Fibroblast of lung (primary cell): ENCODE measurements around the gene MKRN1. TPM values are rescaled to one million over a fixed set of nuclear protein-coding genes. Genes with fewer than 3 reads are reported as not detected.
"Not testable (repeated sequence)": the region's sequence is repeated elsewhere in the genome, so short reads cannot be mapped to it uniquely, and the experiment has no call there.

Experiments used
- DNase-seq, 2 donors: peaks; one replicate each; pipeline versions ENCODE4 v3.0.0 to v3.0.0-alpha.2; 2010; ENCODE audit warnings: low read depth in 2 of 2
- H2AFZ ChIP-seq: 2 replicates; pipeline ENCODE4 v1.5.1; 2012; ENCODE audit warnings: low read length, control low read depth, inconsistent platforms
- H3K27ac ChIP-seq: 2 replicates; pipeline ENCODE4 v1.5.1; 2011; ENCODE audit warnings: low read length, control low read depth; ENCODE audit not compliant: insufficient read depth
- H3K27me3 ChIP-seq: 2 replicates; pipeline ENCODE4 v1.5.1; 2011; ENCODE audit warnings: mild to moderate bottlenecking, low read length; ENCODE audit not compliant: control insufficient read depth, insufficient read depth
- H3K36me3 ChIP-seq: 2 replicates; pipeline ENCODE4 v1.5.1; 2011; ENCODE audit warnings: low read length; ENCODE audit not compliant: control insufficient read depth, insufficient read depth
- H3K4me1 ChIP-seq: 2 replicates; pipeline ENCODE4 v1.5.1; 2011; ENCODE audit warnings: low read length; ENCODE audit not compliant: control insufficient read depth, insufficient read depth; ENCODE audit errors: extremely low read depth
- H3K4me2 ChIP-seq: 2 replicates; pipeline ENCODE4 v1.5.1; 2011; ENCODE audit warnings: low read length, control low read depth; ENCODE audit not compliant: insufficient read depth; ENCODE audit errors: extremely low read depth
- H3K4me3 ChIP-seq, 4 experiments: fragments of 200-600 bp in 1 of 4; sonication (generic) in 1 of 4; replicated peaks in 1 of 4; 2 replicates each; pipeline ENCODE4 v1.5.1; 2011 to 2016; ENCODE audit warnings: low read length in 4 of 4, low read depth in 3 of 4, mild to moderate bottlenecking in 3 of 4, control low read depth in 2 of 4, inconsistent platforms in 1 of 4, mixed read lengths in 1 of 4; ENCODE audit not compliant: insufficient read depth in 1 of 4; ENCODE audit errors: control extremely low read depth in 1 of 4
- H3K79me2 ChIP-seq: 2 replicates; pipeline ENCODE4 v1.5.1; 2012; ENCODE audit warnings: mild to moderate bottlenecking, low read length, inconsistent platforms; ENCODE audit not compliant: control insufficient read depth, insufficient read depth
- H3K9ac ChIP-seq: 2 replicates; pipeline ENCODE4 v1.5.1; 2011; ENCODE audit warnings: mild to moderate bottlenecking, low read length, control low read depth; ENCODE audit not compliant: insufficient read depth
- H3K9me3 ChIP-seq: 2 replicates; pipeline ENCODE4 v1.5.1; 2012; ENCODE audit warnings: low read depth, low read length; ENCODE audit not compliant: control insufficient read depth, insufficient read depth
- H4K20me1 ChIP-seq: 2 replicates; pipeline ENCODE4 v1.5.1; 2011; ENCODE audit warnings: low read length; ENCODE audit not compliant: control insufficient read depth, insufficient read depth; ENCODE audit errors: extremely low read depth
- CTCF ChIP-seq, 2 donors: IDR thresholded peaks in 1 of 2; conservative IDR thresholded peaks in 1 of 2; 1 replicate in 1 of 2; 2 replicates in 1 of 2; pipeline ENCODE4 v1.5.1; 2011 to 2012; ENCODE audit warnings: low read length in 2 of 2, control low read depth in 1 of 2, inconsistent platforms in 1 of 2, low read depth in 1 of 2, mild to moderate bottlenecking in 1 of 2
- EZH2 ChIP-seq: IDR thresholded peaks from 2 replicates; pipeline ENCODE4 v1.5.1; 2012; ENCODE audit warnings: low read length, control low read depth, mild to moderate bottlenecking; ENCODE audit errors: missing control alignments
- polyA plus RNA-seq, 2 donors: library from polyadenylated mRNA; depleted of rRNA in 1 of 2; stranded (reverse) in 1 of 2; unstranded in 1 of 2; fragments of >200 nt; gene quantifications; 2 replicates each; pipeline ENCODE4 v1.2.1, GENCODE V29; 2011 to 2012; ENCODE audit warnings: missing spikeins in 1 of 2
- total RNA-seq: library from RNA; depleted of rRNA; stranded (reverse); fragments of >200 nt; gene quantifications from 2 replicates; pipeline ENCODE4 v1.2.1, GENCODE V29; 2014

The MKRN1 gene
- total and polyA plus RNA-seq, 2 donors (not counting 1 experiment from before 2014, with no cell fraction given) = 63.5 to 81.9 TPM

GRCh38 chr7:140455743-140456142 lies 23.6 kb downstream of the MKRN1 start:
- H4K20me1 ChIP-seq = no peaks in the 10 kb centered on the region
- no peaks in the 10 kb centered on the region for H3K27me3 ChIP-seq
- H3K79me2 ChIP-seq = no peaks in the 10 kb centered on the region
- no peak overlapping the region for H2AFZ ChIP-seq
- H3K27ac ChIP-seq = no peak overlapping the region
- H3K4me3 ChIP-seq = no peak overlapping the region
- no peaks in the 10 kb centered on the region for H3K9me3 ChIP-seq
- no peak for DNase-seq
- no peak overlapping the region for H3K4me2 ChIP-seq
- TF ChIP-seq CTCF (conservative IDR thresholded peaks at IDR 0.05 in 1 of 2, IDR thresholded peaks at IDR 0.05 in 1 of 2; ENCODE audit: low read depth in 1 of 2, low read length in 2 of 2) = no peak
- no peak for TF ChIP-seq EZH2
- no peak overlapping the region for H3K9ac ChIP-seq
- H3K4me1 ChIP-seq = no peaks in the 10 kb centered on the region
- H3K36me3 ChIP-seq = peaks cover 6% of the 10 kb centered on the region

- no peak for TF ChIP-seq EZH2
- no peak for TF ChIP-seq CTCF (conservative IDR thresholded peaks at IDR 0.05 in 1 of 2, IDR thresholded peaks at IDR 0.05 in 1 of 2; ENCODE audit: low read depth in 1 of 2, low read length in 2 of 2)
- no peak overlapping the region for H3K4me3 ChIP-seq
- no peak overlapping the region for H2AFZ ChIP-seq
- no peak for DNase-seq
- H3K27ac ChIP-seq = no peak overlapping the region
- no peak overlapping the region for H3K4me2 ChIP-seq
- H3K4me1 ChIP-seq = no peaks in the 10 kb centered on the region
- H3K27me3 ChIP-seq = no peaks in the 10 kb centered on the region
- H3K79me2 ChIP-seq = no peaks in the 10 kb centered on the region
- H3K9me3 ChIP-seq = no peaks in the 10 kb centered on the region
- no peak overlapping the region for H3K9ac ChIP-seq
- H4K20me1 ChIP-seq = no peaks in the 10 kb centered on the region
- H3K36me3 ChIP-seq = peaks cover 6% of the 10 kb centered on the region
These were observed 24.7 kb downstream of the MKRN1 start for GRCh38 chr7:140454657-140455015.

- not testable (repeated sequence) for H3K9me3 ChIP-seq, H3K4me2 ChIP-seq, DNase-seq, H3K27ac ChIP-seq, H4K20me1 ChIP-seq, H3K36me3 ChIP-seq, H3K9ac ChIP-seq, H3K4me1 ChIP-seq, H3K27me3 ChIP-seq, H3K4me3 ChIP-seq, H3K79me2 ChIP-seq, H2AFZ ChIP-seq
These were observed 25.3 kb downstream of the MKRN1 start for GRCh38 chr7:140453785-140454656.
